ENCODE measurements around the gene OGN.

- no peak for TF ChIP-seq POLR2AphosphoS5 (IDR thresholded peaks at IDR 0.05; ENCODE audit: borderline replicate concordance, low read depth, low read length)
- TF ChIP-seq EZH2 (IDR thresholded peaks at IDR 0.05): no peak
Measured at GRCh38 chr9:92424340-92424739, 20.0 kb upstream of the OGN start, which contains the start of gene OMD.
